ENCODE results near the gene MDH1.
"Not testable (repeated sequence)": the region's sequence is repeated elsewhere in the genome, so short reads cannot be mapped to it uniquely, and the experiment has no call there.

Gene MDH1

GRCh38 chr2:63588385-63589147, at the start of gene MDH1, which contains the start of gene WDPCP:
Gene MDH1 (plus strand): TSS chr2:63588963. CDS start chr2:63589044, 81 bp downstream.
Gene WDPCP (minus strand): TSS chr2:63588477. CDS start chr2:63588271, 206 bp downstream.
- peak; percentile 96 for DNase-seq (ENCODE audit: low spot score)

- no peak for DNase-seq (ENCODE audit: low spot score)
These were observed 49.2 kb upstream of the MDH1 start for GRCh38 chr2:63539416-63540162.

- no peak for DNase-seq (ENCODE audit: low spot score)
These were observed 44.6 kb upstream of the MDH1 start for GRCh38 chr2:63544017-63544627.

GRCh38 chr2:63545023-63545422, 43.7 kb upstream of the MDH1 start:
- no peak for DNase-seq (ENCODE audit: low spot score)

GRCh38 chr2:63553049-63553448, 35.7 kb upstream of the MDH1 start:
- no peak for DNase-seq (ENCODE audit: low spot score)

GRCh38 chr2:63555299-63555698, 33.5 kb upstream of the MDH1 start:
- no peak for DNase-seq (ENCODE audit: low spot score)

GRCh38 chr2:63555931-63556330, 32.8 kb upstream of the MDH1 start:
- DNase-seq (ENCODE audit: low spot score): no peak

- not testable (repeated sequence) for DNase-seq (ENCODE audit: low spot score)
These were observed 30.9 kb upstream of the MDH1 start for GRCh38 chr2:63557819-63558218.

GRCh38 chr2:63558922-63559321, 29.8 kb upstream of the MDH1 start:
- not testable (repeated sequence) for DNase-seq (ENCODE audit: low spot score)

GRCh38 chr2:63562751-63563150, 26.0 kb upstream of the MDH1 start:
- no peak for DNase-seq (ENCODE audit: low spot score)

- no peak for DNase-seq (ENCODE audit: low spot score)
These were observed 19.0 kb upstream of the MDH1 start for GRCh38 chr2:63569740-63570139.

GRCh38 chr2:63571291-63571690, 17.5 kb upstream of the MDH1 start:
- no peak for DNase-seq (ENCODE audit: low spot score)

- DNase-seq (ENCODE audit: low spot score): no peak
These were observed 16.8 kb upstream of the MDH1 start for GRCh38 chr2:63572001-63572400.

- DNase-seq (ENCODE audit: low spot score): not testable (repeated sequence)
These were observed 15.7 kb upstream of the MDH1 start for GRCh38 chr2:63573026-63573425.

- DNase-seq (ENCODE audit: low spot score): not testable (repeated sequence)
These were observed 14.9 kb upstream of the MDH1 start for GRCh38 chr2:63573726-63574345.

GRCh38 chr2:63576546-63576945, 12.2 kb upstream of the MDH1 start:
- no peak for DNase-seq (ENCODE audit: low spot score)

- no peak for DNase-seq (ENCODE audit: low spot score)
These were observed 10.0 kb upstream of the MDH1 start for GRCh38 chr2:63578767-63579166.

- no peak for DNase-seq (ENCODE audit: low spot score)
These were observed 8.0 kb upstream of the MDH1 start for GRCh38 chr2:63580651-63581297.

- no peak for DNase-seq (ENCODE audit: low spot score)
These were observed 7.3 kb upstream of the MDH1 start for GRCh38 chr2:63581298-63581961.

- no peak for DNase-seq (ENCODE audit: low spot score)
These were observed 5.9 kb upstream of the MDH1 start for GRCh38 chr2:63582873-63583272.

GRCh38 chr2:63587814-63588384, 864 bp upstream of the MDH1 start:
- no peak for DNase-seq (ENCODE audit: low spot score)
